ENCODE data around the gene RDH13.

RDH13 gene

GRCh38 chr19:55018216-55018615 lies 44.7 kb downstream of the RDH13 start:
- TF ChIP-seq FOXM1 (IDR thresholded peaks at IDR 0.05; ENCODE audit: borderline replicate concordance, low read depth) (no peak), EGR1 (IDR thresholded peaks at IDR 0.05) (no peak), EP300 (IDR thresholded peaks at IDR 0.05; ENCODE audit: borderline replicate concordance) (no peak), TAF1 (IDR thresholded peaks at IDR 0.05; ENCODE audit: low read depth) (no peak), YY1 (IDR thresholded peaks at IDR 0.05; ENCODE audit: low read depth) (no peak), NFIC (IDR thresholded peaks at IDR 0.05) (no peak), TCF12 (IDR thresholded peaks at IDR 0.05; ENCODE audit: low read depth) (no peak), CEBPB (IDR thresholded peaks at IDR 0.05) (no peak), ZBTB7A (IDR thresholded peaks at IDR 0.05; ENCODE audit: low read depth) (no peak), TEAD4 (IDR thresholded peaks at IDR 0.05) (no peak), CREB1 (IDR thresholded peaks at IDR 0.05; ENCODE audit: low read depth) (no peak), USF1 (IDR thresholded peaks at IDR 0.05) (no peak), RAD21 (IDR thresholded peaks at IDR 0.05; ENCODE audit: low read depth) (no peak)
- TF ChIP-seq, protein P1, sequence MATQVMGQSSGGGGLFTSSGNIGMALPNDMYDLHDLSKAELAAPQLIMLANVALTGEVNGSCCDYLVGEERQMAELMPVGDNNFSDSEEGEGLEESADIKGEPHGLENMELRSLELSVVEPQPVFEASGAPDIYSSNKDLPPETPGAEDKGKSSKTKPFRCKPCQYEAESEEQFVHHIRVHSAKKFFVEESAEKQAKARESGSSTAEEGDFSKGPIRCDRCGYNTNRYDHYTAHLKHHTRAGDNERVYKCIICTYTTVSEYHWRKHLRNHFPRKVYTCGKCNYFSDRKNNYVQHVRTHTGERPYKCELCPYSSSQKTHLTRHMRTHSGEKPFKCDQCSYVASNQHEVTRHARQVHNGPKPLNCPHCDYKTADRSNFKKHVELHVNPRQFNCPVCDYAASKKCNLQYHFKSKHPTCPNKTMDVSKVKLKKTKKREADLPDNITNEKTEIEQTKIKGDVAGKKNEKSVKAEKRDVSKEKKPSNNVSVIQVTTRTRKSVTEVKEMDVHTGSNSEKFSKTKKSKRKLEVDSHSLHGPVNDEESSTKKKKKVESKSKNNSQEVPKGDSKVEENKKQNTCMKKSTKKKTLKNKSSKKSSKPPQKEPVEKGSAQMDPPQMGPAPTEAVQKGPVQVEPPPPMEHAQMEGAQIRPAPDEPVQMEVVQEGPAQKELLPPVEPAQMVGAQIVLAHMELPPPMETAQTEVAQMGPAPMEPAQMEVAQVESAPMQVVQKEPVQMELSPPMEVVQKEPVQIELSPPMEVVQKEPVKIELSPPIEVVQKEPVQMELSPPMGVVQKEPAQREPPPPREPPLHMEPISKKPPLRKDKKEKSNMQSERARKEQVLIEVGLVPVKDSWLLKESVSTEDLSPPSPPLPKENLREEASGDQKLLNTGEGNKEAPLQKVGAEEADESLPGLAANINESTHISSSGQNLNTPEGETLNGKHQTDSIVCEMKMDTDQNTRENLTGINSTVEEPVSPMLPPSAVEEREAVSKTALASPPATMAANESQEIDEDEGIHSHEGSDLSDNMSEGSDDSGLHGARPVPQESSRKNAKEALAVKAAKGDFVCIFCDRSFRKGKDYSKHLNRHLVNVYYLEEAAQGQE (IDR thresholded peaks at IDR 0.05; ENCODE audit: low read depth) = no peak
- TF ChIP-seq, protein P2, sequence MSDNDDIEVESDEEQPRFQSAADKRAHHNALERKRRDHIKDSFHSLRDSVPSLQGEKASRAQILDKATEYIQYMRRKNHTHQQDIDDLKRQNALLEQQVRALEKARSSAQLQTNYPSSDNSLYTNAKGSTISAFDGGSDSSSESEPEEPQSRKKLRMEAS (IDR thresholded peaks at IDR 0.05) = no peak

DNA sequence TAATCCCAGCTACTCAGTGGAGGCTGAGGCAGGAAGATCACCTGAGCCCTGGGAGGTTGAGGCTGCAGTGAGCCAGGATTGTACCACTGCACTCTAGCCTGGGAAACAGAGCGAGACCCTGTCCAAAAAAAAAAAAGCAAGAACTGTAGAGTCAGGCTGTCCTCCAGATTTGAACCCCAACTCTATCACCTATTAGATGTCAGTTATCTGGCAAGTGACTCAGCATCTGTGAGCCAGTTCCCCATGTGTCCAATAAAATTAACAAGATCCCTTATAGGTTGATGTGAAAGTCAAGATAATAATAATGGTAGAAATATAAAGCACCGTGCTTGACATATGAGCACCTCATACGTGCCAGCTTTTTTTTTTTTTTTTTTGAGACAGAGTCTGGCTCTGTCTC lies 46.9 kb downstream of the RDH13 start:
- TF ChIP-seq USF1 (IDR thresholded peaks at IDR 0.05) (no peak), FOXM1 (IDR thresholded peaks at IDR 0.05; ENCODE audit: borderline replicate concordance, low read depth) (no peak), EP300 (IDR thresholded peaks at IDR 0.05; ENCODE audit: borderline replicate concordance) (no peak), TCF12 (IDR thresholded peaks at IDR 0.05; ENCODE audit: low read depth) (no peak), RAD21 (IDR thresholded peaks at IDR 0.05; ENCODE audit: low read depth) (no peak), TEAD4 (IDR thresholded peaks at IDR 0.05) (no peak), EGR1 (IDR thresholded peaks at IDR 0.05) (no peak), CEBPB (IDR thresholded peaks at IDR 0.05) (no peak), TAF1 (IDR thresholded peaks at IDR 0.05; ENCODE audit: low read depth) (no peak), NFIC (IDR thresholded peaks at IDR 0.05) (no peak), YY1 (IDR thresholded peaks at IDR 0.05; ENCODE audit: low read depth) (no peak), CREB1 (IDR thresholded peaks at IDR 0.05; ENCODE audit: low read depth) (no peak), ZBTB7A (IDR thresholded peaks at IDR 0.05; ENCODE audit: low read depth) (no peak)
- TF ChIP-seq, protein P1 (IDR thresholded peaks at IDR 0.05; ENCODE audit: low read depth) = no peak
- TF ChIP-seq, protein P2 (IDR thresholded peaks at IDR 0.05) = no peak

DNA sequence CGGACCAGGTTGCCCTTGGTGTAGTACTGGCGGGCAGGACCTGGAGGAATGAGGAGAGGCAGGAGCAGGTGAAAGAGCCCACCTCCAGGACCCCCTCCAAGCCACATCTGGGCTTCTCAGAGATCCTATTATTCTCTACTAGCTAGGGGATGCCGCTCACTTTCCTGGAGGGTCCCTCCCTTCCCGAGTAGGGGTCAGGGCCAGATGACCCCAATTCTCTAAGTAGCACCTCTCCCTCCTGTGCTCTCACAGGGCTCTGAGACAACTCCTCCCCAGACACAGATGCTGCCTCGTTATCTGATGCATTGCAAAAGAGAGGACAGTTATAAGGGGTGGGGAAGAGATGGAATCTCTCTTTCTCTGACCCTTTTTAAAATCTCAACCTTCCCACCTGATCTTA lies 47.8 kb downstream of the RDH13 start:
- TF ChIP-seq, protein P2 (IDR thresholded peaks at IDR 0.05) = no peak
- TF ChIP-seq ZBTB7A (IDR thresholded peaks at IDR 0.05; ENCODE audit: low read depth) = no peak
- no peak for TF ChIP-seq EGR1 (IDR thresholded peaks at IDR 0.05)
- TF ChIP-seq NFIC (IDR thresholded peaks at IDR 0.05) = no peak
- no peak for TF ChIP-seq CEBPB (IDR thresholded peaks at IDR 0.05)
- TF ChIP-seq TAF1 (IDR thresholded peaks at IDR 0.05; ENCODE audit: low read depth) = no peak
- no peak for TF ChIP-seq TEAD4 (IDR thresholded peaks at IDR 0.05)
- TF ChIP-seq FOXM1 (IDR thresholded peaks at IDR 0.05; ENCODE audit: borderline replicate concordance, low read depth) = no peak
- no peak for TF ChIP-seq CREB1 (IDR thresholded peaks at IDR 0.05; ENCODE audit: low read depth)
- no peak for TF ChIP-seq TCF12 (IDR thresholded peaks at IDR 0.05; ENCODE audit: low read depth)
- no peak for TF ChIP-seq YY1 (IDR thresholded peaks at IDR 0.05; ENCODE audit: low read depth)

DNA sequence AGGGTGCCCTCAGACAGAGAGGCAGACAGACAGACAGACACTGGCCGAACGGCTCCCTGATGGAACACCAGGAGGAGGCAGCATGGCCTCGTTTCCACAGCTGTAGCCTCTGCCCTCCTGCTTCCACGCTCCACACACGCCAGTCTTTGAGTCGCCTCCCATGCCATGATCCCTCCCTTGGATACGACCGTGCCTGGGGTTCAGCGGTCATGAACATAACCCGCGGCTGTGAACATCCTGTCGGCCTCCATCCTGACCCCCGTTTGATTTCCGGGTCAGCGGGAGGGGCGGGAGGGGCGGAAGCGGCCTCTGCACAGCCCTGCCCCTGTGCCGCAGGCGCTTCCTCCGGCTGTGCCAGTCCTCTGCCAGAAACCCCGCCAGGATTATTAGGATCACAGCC lies 48.2 kb downstream of the RDH13 start:
- TF ChIP-seq CREB1 (IDR thresholded peaks at IDR 0.05; ENCODE audit: low read depth) (no peak), CEBPB (IDR thresholded peaks at IDR 0.05) (no peak), EP300 (IDR thresholded peaks at IDR 0.05; ENCODE audit: borderline replicate concordance) (no peak), YY1 (IDR thresholded peaks at IDR 0.05; ENCODE audit: low read depth) (no peak), TEAD4 (IDR thresholded peaks at IDR 0.05) (no peak), FOXM1 (IDR thresholded peaks at IDR 0.05; ENCODE audit: borderline replicate concordance, low read depth) (no peak), TCF12 (IDR thresholded peaks at IDR 0.05; ENCODE audit: low read depth) (no peak), TAF1 (IDR thresholded peaks at IDR 0.05; ENCODE audit: low read depth) (no peak), RAD21 (IDR thresholded peaks at IDR 0.05; ENCODE audit: low read depth) (no peak), ZBTB7A (IDR thresholded peaks at IDR 0.05; ENCODE audit: low read depth) (no peak), NFIC (IDR thresholded peaks at IDR 0.05) (no peak), EGR1 (IDR thresholded peaks at IDR 0.05) (no peak), USF1 (IDR thresholded peaks at IDR 0.05) (no peak)
- TF ChIP-seq, protein P2 (IDR thresholded peaks at IDR 0.05) = no peak
- TF ChIP-seq, protein P1 (IDR thresholded peaks at IDR 0.05; ENCODE audit: low read depth) = no peak
